ENCODE measurements around the gene ZDHHC21. TPM values are rescaled to one million over a fixed set of nuclear protein-coding genes. Genes with fewer than 3 reads are reported as not detected.

ZDHHC21 gene
- total and polyA plus RNA-seq, 2 experiments from 2014 or later, result 4.0 to 13.5 TPM

GRCh38 chr9:14677872-14678271 is 15.4 kb downstream of the ZDHHC21 start (continued):
- TF ChIP-seq ZNF462 (CRISPR knock-in tag; IDR thresholded peaks at IDR 0.05), result no peak
- TF ChIP-seq ZNF114 (CRISPR knock-in tag; IDR thresholded peaks at IDR 0.05), result no peak
- TF ChIP-seq POLR2AphosphoS5 (IDR thresholded peaks at IDR 0.05; ENCODE audit: low read depth), result no peak
- no peak for TF ChIP-seq STAT1 (IDR thresholded peaks at IDR 0.05; ENCODE audit: unreplicated experiment)
- no peak for TF ChIP-seq EZH2phosphoT487 (IDR thresholded peaks at IDR 0.05; ENCODE audit: unreplicated experiment)
- no peak for TF ChIP-seq EZH2 (IDR thresholded peaks at IDR 0.05; ENCODE audit: low read depth, unreplicated experiment)
- TF ChIP-seq, protein P1, sequence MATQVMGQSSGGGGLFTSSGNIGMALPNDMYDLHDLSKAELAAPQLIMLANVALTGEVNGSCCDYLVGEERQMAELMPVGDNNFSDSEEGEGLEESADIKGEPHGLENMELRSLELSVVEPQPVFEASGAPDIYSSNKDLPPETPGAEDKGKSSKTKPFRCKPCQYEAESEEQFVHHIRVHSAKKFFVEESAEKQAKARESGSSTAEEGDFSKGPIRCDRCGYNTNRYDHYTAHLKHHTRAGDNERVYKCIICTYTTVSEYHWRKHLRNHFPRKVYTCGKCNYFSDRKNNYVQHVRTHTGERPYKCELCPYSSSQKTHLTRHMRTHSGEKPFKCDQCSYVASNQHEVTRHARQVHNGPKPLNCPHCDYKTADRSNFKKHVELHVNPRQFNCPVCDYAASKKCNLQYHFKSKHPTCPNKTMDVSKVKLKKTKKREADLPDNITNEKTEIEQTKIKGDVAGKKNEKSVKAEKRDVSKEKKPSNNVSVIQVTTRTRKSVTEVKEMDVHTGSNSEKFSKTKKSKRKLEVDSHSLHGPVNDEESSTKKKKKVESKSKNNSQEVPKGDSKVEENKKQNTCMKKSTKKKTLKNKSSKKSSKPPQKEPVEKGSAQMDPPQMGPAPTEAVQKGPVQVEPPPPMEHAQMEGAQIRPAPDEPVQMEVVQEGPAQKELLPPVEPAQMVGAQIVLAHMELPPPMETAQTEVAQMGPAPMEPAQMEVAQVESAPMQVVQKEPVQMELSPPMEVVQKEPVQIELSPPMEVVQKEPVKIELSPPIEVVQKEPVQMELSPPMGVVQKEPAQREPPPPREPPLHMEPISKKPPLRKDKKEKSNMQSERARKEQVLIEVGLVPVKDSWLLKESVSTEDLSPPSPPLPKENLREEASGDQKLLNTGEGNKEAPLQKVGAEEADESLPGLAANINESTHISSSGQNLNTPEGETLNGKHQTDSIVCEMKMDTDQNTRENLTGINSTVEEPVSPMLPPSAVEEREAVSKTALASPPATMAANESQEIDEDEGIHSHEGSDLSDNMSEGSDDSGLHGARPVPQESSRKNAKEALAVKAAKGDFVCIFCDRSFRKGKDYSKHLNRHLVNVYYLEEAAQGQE (IDR thresholded peaks at IDR 0.05; ENCODE audit: unreplicated experiment), result no peak
